Neural progenitor cell (in vitro differentiated cells): ENCODE measurements around the gene MTCL3.

Source experiments
- DNase-seq: peaks from one replicate; pipeline ENCODE4 v3.0.0-alpha.2; 2016; ENCODE audit warnings: low spot score
- H2AFZ ChIP-seq: fragments of 200-600 bp; sonication (generic); replicated peaks from 2 replicates; pipeline ENCODE4 v1.6.1; 2016; ENCODE audit warnings: antibody characterized with exemption
- H3F3A ChIP-seq: fragments of 200-600 bp; sonication (generic); 2 replicates; pipeline ENCODE4 v1.6.1; 2016; ENCODE audit warnings: antibody characterized with exemption, low read depth
- H3K27ac ChIP-seq: fragments of 200-600 bp; sonication (generic); 2 replicates; pipeline ENCODE4 v1.5.1; 2016; ENCODE audit warnings: mild to moderate bottlenecking
- H3K27me3 ChIP-seq: fragments of 200-600 bp; sonication (generic); 2 replicates; pipeline ENCODE4 v1.6.1; 2016; ENCODE audit warnings: mild to moderate bottlenecking, moderate library complexity
- H3K36me3 ChIP-seq: fragments of 200-600 bp; sonication (generic); 2 replicates; pipeline ENCODE4 v1.5.1; 2016
- H3K4me1 ChIP-seq: fragments of 200-600 bp; sonication (generic); 2 replicates; pipeline ENCODE4 v1.6.1; 2016; ENCODE audit warnings: mixed run types
- H3K4me2 ChIP-seq: fragments of 200-600 bp; sonication (generic); 2 replicates; pipeline ENCODE4 v1.6.1; 2016
- H3K4me3 ChIP-seq: fragments of 200-600 bp; sonication (generic); 2 replicates; pipeline ENCODE4 v1.5.1; 2016
- H3K79me2 ChIP-seq: fragments of 200-600 bp; sonication (generic); 2 replicates; pipeline ENCODE4 v1.6.1; 2016; ENCODE audit warnings: low read depth
- H3K9ac ChIP-seq: fragments of 200-600 bp; sonication (generic); 2 replicates; pipeline ENCODE4 v1.6.1; 2016
- H3K9me3 ChIP-seq: fragments of 200-600 bp; sonication (generic); 2 replicates; pipeline ENCODE4 v1.5.1; 2016; ENCODE audit warnings: low read depth
- H4K20me1 ChIP-seq: fragments of 200-600 bp; sonication (generic); 2 replicates; pipeline ENCODE4 v1.6.1; 2016; ENCODE audit warnings: low read depth
- H3K27ac Mint-ChIP-seq: 3 replicates; pipeline ENCODE4 v1.8.0; 2021; ENCODE audit warnings: mixed read lengths
- H3K27me3 Mint-ChIP-seq: 2 replicates; pipeline ENCODE4 v1.8.0; 2022; ENCODE audit warnings: low read depth, mild to moderate bottlenecking, inconsistent platforms, moderate library complexity, mixed read lengths; ENCODE audit not compliant: insufficient read depth
- H3K36me3 Mint-ChIP-seq: 3 replicates; pipeline ENCODE4 v1.8.0; 2021; ENCODE audit warnings: mixed read lengths
- H3K4me1 Mint-ChIP-seq: 3 replicates; pipeline ENCODE4 v1.8.0; 2021; ENCODE audit warnings: mixed read lengths
- H3K4me3 Mint-ChIP-seq: 3 replicates; pipeline ENCODE4 v1.8.0; 2021; ENCODE audit warnings: mild to moderate bottlenecking, moderate library complexity, mixed read lengths
- H3K9me3 Mint-ChIP-seq: 3 replicates; pipeline ENCODE4 v1.8.0; 2020; ENCODE audit warnings: mixed read lengths
- CTCF ChIP-seq: fragments of 200-600 bp; sonication (generic); IDR thresholded peaks from 2 replicates; pipeline ENCODE4 v1.5.1; 2017; ENCODE audit warnings: antibody characterized with exemption, mild to moderate bottlenecking
- EZH2 ChIP-seq: fragments of 200-600 bp; sonication (generic); IDR thresholded peaks from 2 replicates; pipeline ENCODE4 v1.6.1; 2017; ENCODE audit warnings: antibody characterized with exemption, mild to moderate bottlenecking, moderate library complexity
- EZH2phosphoT487 ChIP-seq: fragments of 200-600 bp; sonication (generic); IDR thresholded peaks from 2 replicates; pipeline ENCODE4 v1.6.1; 2017; ENCODE audit warnings: antibody characterized with exemption

Gene MTCL3

DNA sequence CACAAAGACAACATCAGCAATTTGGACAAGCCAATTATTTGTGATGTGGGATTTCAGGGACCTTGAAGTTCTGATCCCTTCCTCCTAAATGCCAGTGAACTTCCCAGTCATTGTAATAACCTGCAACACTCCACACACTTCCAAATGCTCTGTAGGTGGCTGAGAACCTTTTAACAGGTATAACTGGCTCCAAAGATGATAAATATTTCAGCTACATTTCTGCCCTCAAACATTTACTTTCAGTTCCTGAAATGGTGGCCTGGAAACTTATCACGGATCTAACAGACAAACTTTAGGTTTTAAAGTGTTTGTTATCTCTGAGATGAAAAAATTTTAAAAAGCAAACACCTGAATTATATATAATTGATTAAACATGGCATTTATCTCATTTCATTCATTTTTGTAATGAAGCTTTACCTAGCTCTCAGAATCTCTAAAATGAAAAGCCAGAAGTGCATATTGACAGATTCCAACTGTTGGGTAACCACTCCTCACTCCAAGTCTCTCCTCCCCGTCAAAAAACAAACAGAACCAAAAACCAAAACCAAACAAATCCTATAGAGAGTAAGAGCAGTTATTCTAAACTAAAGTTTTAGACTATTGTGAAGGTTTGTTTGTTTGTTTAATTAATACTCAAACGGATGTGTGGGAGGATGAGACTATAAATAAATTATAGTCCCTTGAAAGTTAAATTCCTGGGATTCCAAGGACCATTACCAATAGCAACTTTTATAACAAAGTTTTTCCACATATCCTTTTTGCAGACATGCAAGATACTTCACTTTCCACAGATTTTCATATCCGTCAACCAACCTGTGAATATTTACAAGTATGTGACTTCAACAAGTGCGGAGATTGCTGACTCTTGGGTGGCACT is 47.5 kb downstream of the MTCL3 start:
- H3K79me2 ChIP-seq: no peaks in the 10 kb centered on the region
- Mint-ChIP-seq H3K9me3 (no peaks in the 10 kb centered on the region), H3K4me3 (no peak overlapping the region), H3K27me3 (peaks cover 3% of the 10 kb centered on the region), H3K36me3 (peaks cover 48% of the 10 kb centered on the region), H3K27ac (no peak overlapping the region), H3K4me1 (no peaks in the 10 kb centered on the region)
- H3K9ac ChIP-seq: no peak overlapping the region
- no peaks in the 10 kb centered on the region for H3K4me1 ChIP-seq
- TF ChIP-seq EZH2 (no peak), CTCF (no peak), EZH2phosphoT487 (no peak)
- H3K4me3 ChIP-seq: no peak overlapping the region
- no peak overlapping the region for H2AFZ ChIP-seq
- no peak overlapping the region for H3K4me2 ChIP-seq
- no peak for DNase-seq
- H3K27ac ChIP-seq: no peak overlapping the region
- no peaks in the 10 kb centered on the region for H3K36me3 ChIP-seq
- H3K9me3 ChIP-seq: no peaks in the 10 kb centered on the region
- no peaks in the 10 kb centered on the region for H3K27me3 ChIP-seq
- H4K20me1 ChIP-seq: peaks cover 3% of the 10 kb centered on the region
- no peaks in the 10 kb centered on the region for H3F3A ChIP-seq

GRCh38 chr6:127468936-127469335 is 50.2 kb downstream of the MTCL3 start:
- Histone ChIP-seq H4K20me1 (peaks cover 3% of the 10 kb centered on the region), H3K4me1 (no peaks in the 10 kb centered on the region), H3K4me2 (no peak overlapping the region), H3K36me3 (no peaks in the 10 kb centered on the region), H2AFZ (no peak overlapping the region), H3K27me3 (no peaks in the 10 kb centered on the region), H3F3A (no peaks in the 10 kb centered on the region), H3K79me2 (no peaks in the 10 kb centered on the region), H3K9ac (no peak overlapping the region), H3K4me3 (no peak overlapping the region), H3K9me3 (no peaks in the 10 kb centered on the region), H3K27ac (no peak overlapping the region)
- TF ChIP-seq EZH2phosphoT487 (no peak), CTCF (no peak), EZH2 (no peak)
- no peaks in the 10 kb centered on the region for H3K4me1 Mint-ChIP-seq
- no peak overlapping the region for H3K27ac Mint-ChIP-seq
- H3K9me3 Mint-ChIP-seq: no peaks in the 10 kb centered on the region
- no peak overlapping the region for H3K4me3 Mint-ChIP-seq
- no peaks in the 10 kb centered on the region for H3K27me3 Mint-ChIP-seq
- peaks cover 33% of the 10 kb centered on the region for H3K36me3 Mint-ChIP-seq
- DNase-seq: no peak

- Histone ChIP-seq H3K9ac (no peak overlapping the region), H4K20me1 (peaks cover 3% of the 10 kb centered on the region), H3F3A (no peaks in the 10 kb centered on the region), H3K27ac (no peak overlapping the region), H3K4me3 (no peak overlapping the region), H3K36me3 (no peaks in the 10 kb centered on the region), H3K4me1 (no peaks in the 10 kb centered on the region), H3K27me3 (no peaks in the 10 kb centered on the region), H3K9me3 (no peaks in the 10 kb centered on the region), H2AFZ (no peak overlapping the region), H3K4me2 (no peak overlapping the region), H3K79me2 (no peaks in the 10 kb centered on the region)
- Mint-ChIP-seq H3K27me3 (no peaks in the 10 kb centered on the region), H3K4me3 (no peak overlapping the region), H3K27ac (no peak overlapping the region), H3K36me3 (peaks cover 15% of the 10 kb centered on the region), H3K4me1 (no peaks in the 10 kb centered on the region), H3K9me3 (no peaks in the 10 kb centered on the region)
- DNase-seq: no peak
- TF ChIP-seq CTCF (no peak), EZH2 (no peak)
Observed at GRCh38 chr6:127466416-127466815, 52.7 kb downstream of the MTCL3 start.
